Keratinocyte (primary cell): Measurements from ENCODE around the gene EPG5. TPM values are rescaled to one million over a fixed set of nuclear protein-coding genes. Genes with fewer than 3 reads are reported as not detected.

Source experiments
- DNase-seq: peaks from one replicate; pipeline ENCODE4 v3.0.0-alpha.2; 2011; ENCODE audit warnings: low read depth, missing footprints, low spot score
- FAIRE-seq: peaks from 2 replicates; lab custom pipeline; 2011; peaks lifted over from hg19 to GRCh38; lab: Jason Lieb, UNC
- H2AFZ ChIP-seq: 2 replicates; pipeline ENCODE4 v1.6.0; 2012; ENCODE audit warnings: low read length, control low read depth, inconsistent platforms; ENCODE audit not compliant: control insufficient read depth
- H3K27ac ChIP-seq: 2 replicates; pipeline ENCODE4 v1.5.1; 2011; ENCODE audit warnings: low read length; ENCODE audit not compliant: control insufficient read depth, insufficient read depth
- H3K27me3 ChIP-seq: 3 replicates; pipeline ENCODE4 v1.6.0; 2011; ENCODE audit warnings: low read length; ENCODE audit not compliant: control insufficient read depth, insufficient read depth; ENCODE audit errors: extremely low read depth
- H3K36me3 ChIP-seq, 2 experiments: 2 replicates in 1 of 2; 3 replicates in 1 of 2; pipeline ENCODE4 v1.5.1; 2011; ENCODE audit warnings: low read length in 2 of 2, mild to moderate bottlenecking in 1 of 2; ENCODE audit not compliant: control insufficient read depth in 2 of 2, insufficient read depth in 2 of 2; ENCODE audit errors: extremely low read depth in 1 of 2
- H3K4me1 ChIP-seq: 3 replicates; pipeline ENCODE4 v1.5.1; 2011; ENCODE audit warnings: low read length; ENCODE audit not compliant: control insufficient read depth, insufficient read depth; ENCODE audit errors: extremely low read depth
- H3K4me2 ChIP-seq: 3 replicates; pipeline ENCODE4 v1.6.0; 2011; ENCODE audit warnings: low read depth, low read length; ENCODE audit not compliant: control insufficient read depth, insufficient read depth; ENCODE audit errors: extremely low read depth
- H3K4me3 ChIP-seq, 3 experiments: fragments of 200-600 bp in 1 of 3; sonication (generic) in 1 of 3; 2 replicates in 2 of 3; 3 replicates in 1 of 3; pipeline ENCODE4 v1.5.1; 2011 to 2016; ENCODE audit warnings: low read length in 3 of 3, mild to moderate bottlenecking in 3 of 3, control low read depth in 2 of 3, inconsistent platforms in 1 of 3, low read depth in 1 of 3, mixed read lengths in 1 of 3, mixed run types in 1 of 3, moderate library complexity in 1 of 3; ENCODE audit not compliant: control insufficient read depth in 2 of 3, insufficient read depth in 2 of 3; ENCODE audit errors: extremely low read depth in 1 of 3
- H3K79me2 ChIP-seq: 2 replicates; pipeline ENCODE4 v1.6.0; 2012; ENCODE audit warnings: low read length; ENCODE audit not compliant: control insufficient read depth, insufficient read depth
- H3K9ac ChIP-seq: 3 replicates; pipeline ENCODE4 v1.6.0; 2011; ENCODE audit warnings: low read length; ENCODE audit not compliant: control insufficient read depth, insufficient read depth; ENCODE audit errors: extremely low read depth
- H3K9me1 ChIP-seq: 3 replicates; pipeline ENCODE4 v1.6.0; 2011; ENCODE audit warnings: low read length; ENCODE audit not compliant: control insufficient read depth, insufficient read depth; ENCODE audit errors: extremely low read depth
- H3K9me3 ChIP-seq: 2 replicates; pipeline ENCODE4 v1.5.1; 2012; ENCODE audit warnings: low read depth, low read length; ENCODE audit not compliant: control insufficient read depth
- H4K20me1 ChIP-seq: 3 replicates; pipeline ENCODE4 v1.6.0; 2011; ENCODE audit warnings: low read length; ENCODE audit not compliant: control insufficient read depth, insufficient read depth; ENCODE audit errors: extremely low read depth
- CTCF ChIP-seq, 3 experiments: IDR thresholded peaks in 1 of 3; conservative IDR thresholded peaks in 1 of 3; optimal IDR thresholded peaks in 1 of 3; 2 replicates in 2 of 3; 3 replicates in 1 of 3; pipeline versions ENCODE3 to v1.5.1; 2011; ENCODE audit warnings: low read length in 3 of 3, mild to moderate bottlenecking in 3 of 3, moderate library complexity in 2 of 3, control low read depth in 1 of 3, inconsistent platforms in 1 of 3; ENCODE audit not compliant: insufficient read depth in 2 of 3; ENCODE audit errors: extremely low read depth in 1 of 3
- EZH2 ChIP-seq: IDR thresholded peaks from one replicate; pipeline ENCODE4 v1.6.1; 2012; ENCODE audit warnings: inconsistent platforms, mild to moderate bottlenecking, low read length, moderate library complexity
- dilution Hi-C: fragments of 300-500 bp; cut with MboI; formaldehyde crosslinking; loops from one replicate; pipeline ENCODE4 v1.7.0; 2020; ENCODE audit warnings: low sequenced_read_pairs; ENCODE audit not compliant: extremely low pct_ligation_motif_present
- polyA plus RNA-seq, 5 experiments: library from polyadenylated mRNA; depleted of rRNA in 3 of 5; stranded (reverse) in 3 of 5; stranded (forward) in 1 of 5; unstranded in 1 of 5; fragments of >200 nt; gene quantifications; 1 replicate in 1 of 5; 2 replicates in 3 of 5; 3 replicates in 1 of 5; pipeline versions ENCODE4 v1.2.1 to v1.2.3, GENCODE V29; 2011 to 2012; ENCODE audit warnings: missing spikeins in 2 of 5, low read depth in 1 of 5, low replicate concordance in 1 of 5

Gene EPG5
- polyA plus RNA-seq, 1 donor (not counting 4 experiments of a cell fraction or from before 2014, with no cell fraction given), result 17.8 TPM

- DNase-seq (no peak), FAIRE-seq (no peak)
- Histone ChIP-seq H3K36me3 (peaks cover 3 to 17% of the 10 kb centered on the region in 2 experiments), H3K79me2 (no peaks in the 10 kb centered on the region), H3K9ac (no peak overlapping the region), H3K4me3 (no peak overlapping the region), H3K27me3 (no peaks in the 10 kb centered on the region), H3K9me1 (no peaks in the 10 kb centered on the region), H4K20me1 (no peaks in the 10 kb centered on the region), H3K27ac (no peak overlapping the region), H3K4me2 (no peak overlapping the region), H3K9me3 (no peaks in the 10 kb centered on the region), H3K4me1 (no peaks in the 10 kb centered on the region), H2AFZ (no peak overlapping the region)
- TF ChIP-seq CTCF (optimal IDR thresholded peaks at IDR 0.05 in 1 of 3, IDR thresholded peaks at IDR 0.05 in 1 of 3, conservative IDR thresholded peaks at IDR 0.05 in 1 of 3; ENCODE audit: extremely low read depth in 1 of 3, insufficient read depth in 2 of 3, low read length in 3 of 3) (no peak), EZH2 (no peak)
- dilution Hi-C loops, result no loop called here
These were observed 41.4 kb upstream of the EPG5 start for GRCh38 chr18:46008531-46008930.

DNA sequence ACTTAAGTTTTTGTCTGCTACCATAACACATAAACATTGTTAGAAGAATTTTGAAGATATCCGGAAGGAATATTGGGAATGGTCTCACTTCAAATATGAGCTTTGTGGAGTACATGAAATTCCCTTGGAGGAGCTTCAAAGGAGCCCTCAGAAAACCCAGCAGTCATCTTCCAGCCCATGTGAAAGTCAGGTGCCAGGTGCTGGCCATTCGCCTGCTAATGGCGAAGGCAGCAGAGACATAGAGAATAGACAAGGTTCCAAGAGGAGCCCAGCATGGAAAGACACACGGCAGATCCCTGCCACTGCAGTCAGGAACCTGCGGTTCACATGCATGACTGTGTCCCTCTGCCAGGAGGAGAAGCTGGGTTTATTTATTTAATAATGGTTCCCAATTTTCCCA lies 40.0 kb upstream of the EPG5 start:
- no peaks in the 10 kb centered on the region for H3K27me3 ChIP-seq
- dilution Hi-C loops, result no loop called here
- FAIRE-seq (no peak), DNase-seq (no peak)
- no peak overlapping the region for H3K9ac ChIP-seq
- H2AFZ ChIP-seq, result no peak overlapping the region
- no peaks in the 10 kb centered on the region for H4K20me1 ChIP-seq
- H3K4me2 ChIP-seq, result no peak overlapping the region
- no peaks in the 10 kb centered on the region for H3K9me3 ChIP-seq
- no peak overlapping the region for H3K4me3 ChIP-seq
- H3K9me1 ChIP-seq, result no peaks in the 10 kb centered on the region
- no peak overlapping the region for H3K27ac ChIP-seq
- no peaks in the 10 kb centered on the region for H3K4me1 ChIP-seq
- H3K36me3 ChIP-seq, result peaks cover 3 to 17% of the 10 kb centered on the region in 2 experiments
- H3K79me2 ChIP-seq, result no peaks in the 10 kb centered on the region
- TF ChIP-seq CTCF (optimal IDR thresholded peaks at IDR 0.05 in 1 of 3, IDR thresholded peaks at IDR 0.05 in 1 of 3, conservative IDR thresholded peaks at IDR 0.05 in 1 of 3; ENCODE audit: extremely low read depth in 1 of 3, insufficient read depth in 2 of 3, low read length in 3 of 3) (no peak), EZH2 (no peak)
